Measurements from ENCODE around the gene ARMC9. TPM values are rescaled to one million over a fixed set of nuclear protein-coding genes. Genes with fewer than 3 reads are reported as not detected.
"Not testable (repeated sequence)": the region's sequence is repeated elsewhere in the genome, so short reads cannot be mapped to it uniquely, and the experiment has no call there.

ARMC9 gene
- total and polyA plus RNA-seq, 8 donors: 3.7 to 15.0 (median 8.1) TPM

DNA sequence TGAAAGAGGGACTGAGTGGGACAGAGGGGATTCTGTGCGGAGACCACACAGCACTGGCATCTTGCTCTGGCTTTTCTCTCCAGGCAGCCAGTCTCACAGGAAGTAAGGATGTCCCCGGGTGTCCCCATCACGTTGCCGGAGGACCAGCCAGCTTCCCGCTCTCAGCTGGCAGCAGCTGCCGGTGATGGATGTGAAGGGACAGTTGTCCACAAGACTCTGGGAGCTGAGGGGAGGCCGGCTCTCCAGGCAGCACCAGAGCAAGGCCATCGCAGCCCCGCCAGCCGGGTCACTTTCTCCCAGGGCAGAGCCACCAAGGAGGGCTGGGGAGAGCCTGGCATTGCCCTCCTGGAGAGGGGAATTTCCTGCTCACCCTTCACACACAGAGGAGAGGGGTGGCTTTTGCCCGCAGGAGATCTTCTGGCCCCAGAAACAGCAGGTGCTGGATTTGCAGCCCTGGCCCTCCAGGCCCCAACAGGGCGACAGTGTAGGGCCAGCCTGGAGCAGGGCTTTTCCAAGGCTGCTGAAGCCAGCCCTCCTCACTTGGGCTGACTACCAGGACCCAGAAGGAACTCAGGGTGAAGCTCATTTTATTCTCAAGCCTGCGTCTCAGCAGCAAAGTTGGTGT is 173.1 kb downstream of the ARMC9 start:
- no peaks in the 10 kb centered on the region for H3K36me3 ChIP-seq
- WGBS, 2 donors: 95% methylated on average over 13 of the region's 13 CpGs
- no peak overlapping the region for H3K4me3 ChIP-seq
- TF ChIP-seq, protein P1, sequence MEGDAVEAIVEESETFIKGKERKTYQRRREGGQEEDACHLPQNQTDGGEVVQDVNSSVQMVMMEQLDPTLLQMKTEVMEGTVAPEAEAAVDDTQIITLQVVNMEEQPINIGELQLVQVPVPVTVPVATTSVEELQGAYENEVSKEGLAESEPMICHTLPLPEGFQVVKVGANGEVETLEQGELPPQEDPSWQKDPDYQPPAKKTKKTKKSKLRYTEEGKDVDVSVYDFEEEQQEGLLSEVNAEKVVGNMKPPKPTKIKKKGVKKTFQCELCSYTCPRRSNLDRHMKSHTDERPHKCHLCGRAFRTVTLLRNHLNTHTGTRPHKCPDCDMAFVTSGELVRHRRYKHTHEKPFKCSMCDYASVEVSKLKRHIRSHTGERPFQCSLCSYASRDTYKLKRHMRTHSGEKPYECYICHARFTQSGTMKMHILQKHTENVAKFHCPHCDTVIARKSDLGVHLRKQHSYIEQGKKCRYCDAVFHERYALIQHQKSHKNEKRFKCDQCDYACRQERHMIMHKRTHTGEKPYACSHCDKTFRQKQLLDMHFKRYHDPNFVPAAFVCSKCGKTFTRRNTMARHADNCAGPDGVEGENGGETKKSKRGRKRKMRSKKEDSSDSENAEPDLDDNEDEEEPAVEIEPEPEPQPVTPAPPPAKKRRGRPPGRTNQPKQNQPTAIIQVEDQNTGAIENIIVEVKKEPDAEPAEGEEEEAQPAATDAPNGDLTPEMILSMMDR (IDR thresholded peaks at IDR 0.05): no peak
- no peaks in the 10 kb centered on the region for H3K4me1 ChIP-seq
- ATAC-seq (no peak), DNase-seq (no peak), FAIRE-seq (no peak)
- no peaks in the 10 kb centered on the region for H3K9me3 ChIP-seq
- H3K27me3 ChIP-seq: no peaks in the 10 kb centered on the region
- H3K27ac ChIP-seq: no peak overlapping the region
- intact Hi-C loops (cut with DNase I): no loop called here

DNA sequence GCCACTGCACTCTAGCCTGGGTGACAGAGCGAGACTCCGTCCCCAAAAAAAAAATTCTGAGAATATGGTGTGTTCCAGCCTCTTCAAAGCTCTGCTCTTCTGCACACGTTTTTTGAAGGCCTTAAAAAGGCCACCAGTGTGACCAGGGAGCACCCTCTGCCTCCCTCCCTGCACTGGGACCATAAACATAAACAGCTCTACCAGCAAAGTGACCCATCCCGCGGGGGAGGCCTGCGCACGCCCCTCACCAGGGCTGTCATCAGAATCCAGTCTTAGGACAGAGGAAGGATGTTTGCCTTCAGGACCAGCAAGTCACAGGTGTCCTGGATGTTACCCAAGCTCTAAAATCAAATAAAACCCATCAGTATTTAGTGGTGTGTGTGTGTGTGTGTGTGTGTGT is 173.9 kb downstream of the ARMC9 start:
- FAIRE-seq: no peak
- no peaks in the 10 kb centered on the region for H3K9me3 ChIP-seq

DNA sequence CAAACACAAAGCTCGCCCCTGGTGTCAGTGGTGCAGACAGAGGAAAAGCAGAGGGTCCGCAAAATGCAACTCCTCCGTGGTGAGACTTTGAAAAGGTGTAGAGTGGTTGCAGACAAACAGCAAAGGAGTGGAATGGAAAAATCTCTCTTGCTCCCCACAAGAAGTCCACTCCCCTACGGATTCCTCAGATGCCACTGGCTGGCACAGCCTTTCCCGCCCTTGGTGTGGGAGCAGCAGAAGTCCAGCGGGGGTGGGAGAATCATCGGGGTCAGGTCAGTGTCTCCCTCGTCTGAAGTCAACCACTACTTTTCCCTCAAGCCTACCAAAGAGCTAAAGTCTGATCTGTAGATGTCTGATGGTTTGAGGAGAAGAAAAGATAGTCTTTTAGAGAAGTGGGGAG is 174.8 kb downstream of the ARMC9 start:
- Histone ChIP-seq H3K4me3 (no peak overlapping the region), H3K36me3 (no peaks in the 10 kb centered on the region), H3K27me3 (no peaks in the 10 kb centered on the region), H3K9me3 (no peaks in the 10 kb centered on the region), H3K27ac (no peak overlapping the region), H3K4me1 (no peaks in the 10 kb centered on the region)
- TF ChIP-seq, protein P1 (IDR thresholded peaks at IDR 0.05): no peak
- intact Hi-C loops (cut with DNase I): no loop called here
- 93 to 95% methylated on average over 8 of the region's 8 CpGs for WGBS, 2 donors
- DNase-seq (no peak), ATAC-seq (no peak), FAIRE-seq (no peak)

More for the DNA sequence above, 173.9 kb downstream of the ARMC9 start:
- ATAC-seq: no peak
- TF ChIP-seq, protein P1 (IDR thresholded peaks at IDR 0.05): no peak
- Histone ChIP-seq H3K36me3 (no peaks in the 10 kb centered on the region), H3K27me3 (no peaks in the 10 kb centered on the region), H3K27ac (no peak overlapping the region), H3K4me1 (no peaks in the 10 kb centered on the region), H3K4me3 (no peak overlapping the region)
- intact Hi-C loops (cut with DNase I): no loop called here
- no peak for DNase-seq
- 85 to 87% methylated on average over 7 of the region's 7 CpGs for WGBS, 2 donors

- FAIRE-seq: no peak
- Histone ChIP-seq H3K27ac (no peak overlapping the region), H3K4me1 (no peaks in the 10 kb centered on the region), H3K27me3 (no peaks in the 10 kb centered on the region), H3K36me3 (no peaks in the 10 kb centered on the region), H3K4me3 (no peak overlapping the region), H3K9me3 (no peaks in the 10 kb centered on the region)
- WGBS, 2 donors: 95 to 96% methylated on average over 9 of the region's 9 CpGs
- TF ChIP-seq, protein P1 (IDR thresholded peaks at IDR 0.05): no peak
- no peak for ATAC-seq
- DNase-seq: peak in 1 of 6 donors; percentile 6
- intact Hi-C loops (cut with DNase I): no loop called here
These were observed 175.4 kb downstream of the ARMC9 start for GRCh38 chr2:231373786-231374349.

DNA sequence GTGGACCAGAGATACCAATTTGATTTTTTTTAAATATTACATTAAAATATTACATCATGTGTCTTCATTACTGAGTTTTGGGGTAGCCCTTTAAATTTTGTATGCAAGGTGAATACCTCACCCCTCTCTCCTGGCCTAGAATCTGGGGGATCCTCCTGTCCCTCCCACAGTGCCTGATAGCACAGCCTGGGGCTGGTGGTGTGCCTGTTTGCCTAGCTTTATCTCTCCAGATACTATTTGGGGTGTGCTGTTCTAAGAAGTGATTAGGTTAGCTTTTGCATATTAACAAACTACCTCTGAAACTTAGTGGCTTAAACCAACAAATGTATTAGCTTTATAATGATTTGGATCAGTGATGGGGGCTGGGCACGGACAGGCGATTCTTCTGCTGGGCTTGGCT is 176.3 kb downstream of the ARMC9 start:
- H3K4me3 ChIP-seq: no peak overlapping the region
- no peak for FAIRE-seq
- no peaks in the 10 kb centered on the region for H3K27me3 ChIP-seq
- H3K9me3 ChIP-seq: no peaks in the 10 kb centered on the region
- H3K36me3 ChIP-seq: no peaks in the 10 kb centered on the region
- no peak for ATAC-seq
- no peak overlapping the region for H3K27ac ChIP-seq
- WGBS, 2 donors: 80 to 83% methylated on average over 2 of the region's 2 CpGs
- H3K4me1 ChIP-seq: no peaks in the 10 kb centered on the region
- DNase-seq: no peak
- TF ChIP-seq, protein P1 (IDR thresholded peaks at IDR 0.05): no peak
- intact Hi-C loops (cut with DNase I): no loop called here

DNA sequence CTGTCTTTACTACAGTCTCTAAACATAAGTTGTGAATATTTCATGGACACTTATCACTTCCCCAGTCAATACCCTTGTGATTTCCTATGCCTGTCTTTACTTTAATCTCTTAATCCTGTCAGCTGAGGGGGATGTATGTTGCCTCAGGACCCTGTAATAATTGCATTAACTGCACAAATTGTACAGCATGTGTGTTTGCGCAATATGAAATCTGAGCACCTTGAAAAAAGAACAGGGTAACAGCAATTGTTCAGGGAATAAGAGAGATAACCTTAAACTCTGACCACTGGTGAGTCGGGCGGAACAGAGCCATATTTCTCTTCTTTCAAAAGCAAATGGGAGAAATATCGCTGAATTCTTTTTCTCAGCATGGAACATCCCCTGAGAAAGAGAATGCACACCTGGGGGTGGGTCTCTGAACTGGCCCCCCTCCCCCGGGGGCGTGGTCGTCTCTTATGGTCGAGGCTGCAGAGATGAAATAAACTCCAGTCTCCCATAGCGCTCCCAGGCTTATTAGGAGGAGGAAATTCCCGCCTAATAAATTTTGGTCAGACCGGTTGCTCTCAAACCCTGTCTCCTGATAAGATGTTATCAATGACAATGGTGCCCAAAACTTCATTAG is 177.7 kb downstream of the ARMC9 start:
- H3K27me3 ChIP-seq; H3K9me3 ChIP-seq; ATAC-seq; H3K4me1 ChIP-seq; H3K36me3 ChIP-seq; DNase-seq; intact Hi-C loops (cut with DNase I); FAIRE-seq; H3K27ac ChIP-seq; H3K4me3 ChIP-seq: not testable (repeated sequence)
- 67 to 70% methylated on average over 11 of the region's 11 CpGs for WGBS, 2 donors
